Measurements from ENCODE around the gene RAD50. TPM values are rescaled to one million over a fixed set of nuclear protein-coding genes. Genes with fewer than 3 reads are reported as not detected.

Gene RAD50
- total and polyA plus RNA-seq, 12 donors, result 5.4 to 41.6 (median 28.7) TPM

- Histone ChIP-seq H3K27ac (no peak overlapping the region), H3K9me3 (replicated peaks in 1 of 3) (no peaks in the 10 kb centered on the region), H3K4me3 (peak overlapping the region in 2 of 4 donors; percentile 4 to 58), H3K4me1 (replicated peaks in 1 of 2) (peaks cover 8 to 12% of the 10 kb centered on the region in 2 donors), H3K27me3 (peaks cover 16% of the 10 kb centered on the region), H3K36me3 (replicated peaks in 1 of 2) (no peaks in the 10 kb centered on the region)
- no peak for TF ChIP-seq CTCF (IDR thresholded peaks at IDR 0.05)
- no peak for TF ChIP-seq POLR2A (IDR thresholded peaks at IDR 0.05)
- DNase-seq, result peak in 4 of 7 donors; percentile 9 to 43 (median 22)
- 9 to 35% (median 14%) methylated on average over 20 to 92 of the region's 92 CpGs for WGBS, 4 donors
- intact Hi-C loops (cut with DNase I), result no loop called here
Measured at GRCh38 chr5:132655821-132656773, 99.3 kb downstream of the RAD50 start.

GRCh38 chr5:132656774-132657355 is 100.1 kb downstream of the RAD50 start:
- 74 to 77% (median 74%) methylated on average over 11 to 12 of the region's 12 CpGs for WGBS, 4 donors
- intact Hi-C loops (cut with DNase I), result no loop called here
- TF ChIP-seq POLR2A (IDR thresholded peaks at IDR 0.05) (no peak), CTCF (IDR thresholded peaks at IDR 0.05) (no peak)
- H3K9me3 ChIP-seq (replicated peaks in 1 of 3), result no peaks in the 10 kb centered on the region
- no peak overlapping the region for H3K27ac ChIP-seq
- H3K27me3 ChIP-seq, result peaks cover 16% of the 10 kb centered on the region
- peak in 2 of 7 donors; percentile 3 to 6 for DNase-seq
- H3K4me1 ChIP-seq (replicated peaks in 1 of 2), result peaks cover 8 to 12% of the 10 kb centered on the region in 2 donors
- H3K36me3 ChIP-seq (replicated peaks in 1 of 2), result no peaks in the 10 kb centered on the region
- H3K4me3 ChIP-seq, result peak overlapping the region in 1 of 4 donors; percentile 58

GRCh38 chr5:132657676-132658380 is 101.1 kb downstream of the RAD50 start, which contains the start of gene IL13:
IL13 (plus strand) TSS chr5:132658173; CDS start chr5:132658187, 14 bp downstream.
- intact Hi-C loops (cut with DNase I), result no loop called here
- peak in 2 of 7 donors; percentile 12 to 33 for DNase-seq
- peaks cover 16% of the 10 kb centered on the region for H3K27me3 ChIP-seq
- no peak within 1 kb of the TSS for H3K27ac ChIP-seq
- peaks cover 8 to 12% of the 10 kb centered on the region in 2 donors for H3K4me1 ChIP-seq (replicated peaks in 1 of 2)
- H3K4me3 ChIP-seq, result no peak within 1 kb of the TSS
- TF ChIP-seq POLR2A (IDR thresholded peaks at IDR 0.05) (no peak), CTCF (IDR thresholded peaks at IDR 0.05) (no peak)
- H3K9me3 ChIP-seq (replicated peaks in 1 of 3), result no peaks in the 10 kb centered on the region
- H3K36me3 ChIP-seq (replicated peaks in 1 of 2), result no peaks in the 10 kb centered on the region
- WGBS, 4 donors, result 90 to 99% (median 96%) methylated on average over 12 of the region's 12 CpGs

Data from adrenal gland (tissue), 12 donors.